Loucy (cell line): ENCODE measurements around the gene ADM5.

ENCODE experiments used
- H2AFZ ChIP-seq: fragments of 200-600 bp; sonication (generic); 2 replicates; pipeline ENCODE4 v1.6.0; 2016; ENCODE audit warnings: antibody characterized with exemption, mild to moderate bottlenecking, low read length, moderate library complexity
- H3F3A ChIP-seq: fragments of 200-600 bp; 2 replicates; pipeline ENCODE4 v1.6.0; 2016; ENCODE audit warnings: antibody characterized with exemption, low read depth, mild to moderate bottlenecking
- H3K27me3 ChIP-seq: fragments of 200-600 bp; sonication (generic); 2 replicates; pipeline ENCODE4 v1.6.1; 2014; ENCODE audit warnings: low read length, mild to moderate bottlenecking; ENCODE audit not compliant: insufficient read depth, poor library complexity, severe bottlenecking
- H3K36me3 ChIP-seq: fragments of 200-600 bp; sonication (generic); 2 replicates; pipeline ENCODE4 v1.6.1; 2016; ENCODE audit warnings: low read length; ENCODE audit not compliant: insufficient read depth
- H3K4me1 ChIP-seq: fragments of 200-600 bp; sonication (generic); 2 replicates; pipeline ENCODE4 v1.5.1; 2014; ENCODE audit warnings: low read length, mild to moderate bottlenecking; ENCODE audit not compliant: insufficient read depth, poor library complexity, severe bottlenecking
- H3K4me2 ChIP-seq: fragments of 200-600 bp; sonication (generic); 2 replicates; pipeline ENCODE4 v1.6.0; 2014; ENCODE audit warnings: antibody characterized with exemption, low read length, low read depth, mild to moderate bottlenecking; ENCODE audit not compliant: poor library complexity, severe bottlenecking
- H3K4me3 ChIP-seq: fragments of 200-600 bp; sonication (generic); 2 replicates; pipeline ENCODE4 v1.5.1; 2014; ENCODE audit warnings: low read length, mild to moderate bottlenecking, mixed read lengths; ENCODE audit not compliant: poor library complexity, severe bottlenecking
- H3K79me2 ChIP-seq: fragments of 200-600 bp; sonication (generic); 2 replicates; pipeline ENCODE4 v1.6.1; 2014; ENCODE audit warnings: low read length; ENCODE audit not compliant: insufficient read depth
- H3K9ac ChIP-seq: fragments of 200-600 bp; sonication (generic); 2 replicates; pipeline ENCODE4 v1.6.0; 2014; ENCODE audit warnings: mild to moderate bottlenecking, low read depth, low read length, moderate library complexity; ENCODE audit not compliant: poor library complexity, severe bottlenecking
- H3K9me2 ChIP-seq: fragments of 200-600 bp; sonication (generic); replicated peaks from 2 replicates; pipeline ENCODE4 v1.6.1; 2016; ENCODE audit warnings: low read depth, low read length, mixed read lengths
- H3K9me3 ChIP-seq: fragments of 200-600 bp; sonication (generic); 2 replicates; pipeline ENCODE4 v1.6.1; 2014; ENCODE audit warnings: mild to moderate bottlenecking, antibody characterized with exemption, low read length, low read depth; ENCODE audit not compliant: insufficient read depth
- H4K20me1 ChIP-seq: fragments of 200-600 bp; sonication (generic); 2 replicates; pipeline ENCODE4 v1.6.0; 2014; ENCODE audit warnings: antibody characterized with exemption, low read length, mild to moderate bottlenecking; ENCODE audit not compliant: insufficient read depth, poor library complexity, severe bottlenecking
- EZH2phosphoT487 ChIP-seq: fragments of 200-600 bp; IDR thresholded peaks from 2 replicates; pipeline ENCODE4 v1.6.1; 2018; ENCODE audit warnings: antibody characterized with exemption, mild to moderate bottlenecking, moderate library complexity, borderline replicate concordance
- TF ChIP-seq, protein P1 (sequence below): fragments of 200-600 bp; sonication (generic); conservative IDR thresholded peaks from 2 replicates; pipeline ENCODE4 v1.5.1; 2014; ENCODE audit warnings: mild to moderate bottlenecking, antibody characterized with exemption, low read length

ADM5 gene

DNA sequence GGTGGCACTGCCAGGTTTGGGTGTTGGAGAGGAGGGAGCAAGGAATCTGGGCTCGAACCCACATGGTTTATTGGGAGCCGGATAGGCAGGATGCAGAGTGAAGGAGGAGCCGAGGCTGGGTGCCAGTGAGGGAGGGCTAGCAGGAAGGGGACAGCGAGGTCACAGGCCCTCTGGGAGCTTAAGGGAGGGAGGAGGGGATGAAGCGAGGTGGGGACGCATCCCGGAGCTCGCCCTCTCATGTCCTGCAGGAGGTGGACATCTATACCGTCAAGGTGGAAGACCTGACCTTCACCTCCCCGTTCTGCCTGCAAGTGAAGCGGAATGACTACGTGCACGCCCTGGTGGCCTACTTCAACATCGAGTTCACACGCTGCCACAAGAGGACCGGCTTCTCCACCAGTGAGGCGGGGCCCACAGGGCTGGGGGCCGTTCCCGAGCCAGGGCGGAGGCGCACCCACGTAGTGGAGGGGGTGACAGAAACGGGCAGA lies 3.5 kb upstream of the ADM5 start:
- peaks cover 71% of the 10 kb centered on the region; the same call in 1 of the 2 replicates for H3K36me3 ChIP-seq
- peaks cover 4% of the 10 kb centered on the region for H3K4me1 ChIP-seq
- no peak overlapping the region for H2AFZ ChIP-seq
- H3K4me2 ChIP-seq = no peak overlapping the region
- no peak for TF ChIP-seq EZH2phosphoT487
- TF ChIP-seq, protein P1, sequence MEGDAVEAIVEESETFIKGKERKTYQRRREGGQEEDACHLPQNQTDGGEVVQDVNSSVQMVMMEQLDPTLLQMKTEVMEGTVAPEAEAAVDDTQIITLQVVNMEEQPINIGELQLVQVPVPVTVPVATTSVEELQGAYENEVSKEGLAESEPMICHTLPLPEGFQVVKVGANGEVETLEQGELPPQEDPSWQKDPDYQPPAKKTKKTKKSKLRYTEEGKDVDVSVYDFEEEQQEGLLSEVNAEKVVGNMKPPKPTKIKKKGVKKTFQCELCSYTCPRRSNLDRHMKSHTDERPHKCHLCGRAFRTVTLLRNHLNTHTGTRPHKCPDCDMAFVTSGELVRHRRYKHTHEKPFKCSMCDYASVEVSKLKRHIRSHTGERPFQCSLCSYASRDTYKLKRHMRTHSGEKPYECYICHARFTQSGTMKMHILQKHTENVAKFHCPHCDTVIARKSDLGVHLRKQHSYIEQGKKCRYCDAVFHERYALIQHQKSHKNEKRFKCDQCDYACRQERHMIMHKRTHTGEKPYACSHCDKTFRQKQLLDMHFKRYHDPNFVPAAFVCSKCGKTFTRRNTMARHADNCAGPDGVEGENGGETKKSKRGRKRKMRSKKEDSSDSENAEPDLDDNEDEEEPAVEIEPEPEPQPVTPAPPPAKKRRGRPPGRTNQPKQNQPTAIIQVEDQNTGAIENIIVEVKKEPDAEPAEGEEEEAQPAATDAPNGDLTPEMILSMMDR = no peak
- H3K9me2 ChIP-seq = no peaks in the 10 kb centered on the region
- H3F3A ChIP-seq = no peaks in the 10 kb centered on the region
- peaks cover 13% of the 10 kb centered on the region for H3K79me2 ChIP-seq
- H4K20me1 ChIP-seq = peaks cover 22% of the 10 kb centered on the region
- H3K27me3 ChIP-seq = no peaks in the 10 kb centered on the region
- no peak overlapping the region for H3K9ac ChIP-seq
- H3K9me3 ChIP-seq = no peaks in the 10 kb centered on the region
- H3K4me3 ChIP-seq = no peak overlapping the region

DNA sequence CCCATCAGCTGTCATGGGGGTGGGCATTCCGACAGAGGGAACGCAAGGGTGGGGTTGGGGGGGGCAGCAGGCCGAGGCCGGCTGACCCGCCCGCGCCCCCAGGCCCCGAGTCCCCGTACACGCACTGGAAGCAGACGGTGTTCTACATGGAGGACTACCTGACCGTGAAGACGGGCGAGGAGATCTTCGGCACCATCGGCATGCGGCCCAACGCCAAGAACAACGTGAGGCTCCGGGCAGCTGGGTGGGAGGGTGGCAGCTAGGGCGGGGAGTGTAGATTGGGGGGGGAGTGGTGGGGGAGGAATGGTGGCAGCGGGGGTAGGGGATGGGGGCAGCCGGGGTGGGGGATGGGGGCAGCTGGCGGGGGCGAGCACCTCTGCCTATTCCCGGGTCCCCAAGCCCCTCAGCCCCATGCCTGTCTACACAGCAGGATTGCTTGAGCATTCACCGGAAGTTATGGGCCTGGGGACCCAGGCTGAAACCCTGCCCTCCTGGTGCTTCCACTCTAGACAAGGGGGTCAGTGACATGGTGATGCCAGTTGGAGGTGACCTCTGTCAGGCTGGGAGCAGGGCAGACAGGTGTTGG lies 2.8 kb upstream of the ADM5 start:
- TF ChIP-seq EZH2phosphoT487 = no peak
- TF ChIP-seq, protein P1 = no peak
- no peaks in the 10 kb centered on the region for H3K9me2 ChIP-seq
- H3K9me3 ChIP-seq = no peaks in the 10 kb centered on the region
- H3K4me3 ChIP-seq = no peak overlapping the region
- H4K20me1 ChIP-seq = peaks cover 18% of the 10 kb centered on the region
- peaks cover 9% of the 10 kb centered on the region; the same call in 1 of the 2 replicates for H3K79me2 ChIP-seq
- no peaks in the 10 kb centered on the region for H3K27me3 ChIP-seq
- no peak overlapping the region for H2AFZ ChIP-seq
- no peaks in the 10 kb centered on the region for H3K4me1 ChIP-seq
- H3F3A ChIP-seq = no peaks in the 10 kb centered on the region
- H3K36me3 ChIP-seq = peaks cover 67% of the 10 kb centered on the region; the same call in 1 of the 2 replicates
- H3K9ac ChIP-seq = no peak overlapping the region
- H3K4me2 ChIP-seq = no peak overlapping the region

DNA sequence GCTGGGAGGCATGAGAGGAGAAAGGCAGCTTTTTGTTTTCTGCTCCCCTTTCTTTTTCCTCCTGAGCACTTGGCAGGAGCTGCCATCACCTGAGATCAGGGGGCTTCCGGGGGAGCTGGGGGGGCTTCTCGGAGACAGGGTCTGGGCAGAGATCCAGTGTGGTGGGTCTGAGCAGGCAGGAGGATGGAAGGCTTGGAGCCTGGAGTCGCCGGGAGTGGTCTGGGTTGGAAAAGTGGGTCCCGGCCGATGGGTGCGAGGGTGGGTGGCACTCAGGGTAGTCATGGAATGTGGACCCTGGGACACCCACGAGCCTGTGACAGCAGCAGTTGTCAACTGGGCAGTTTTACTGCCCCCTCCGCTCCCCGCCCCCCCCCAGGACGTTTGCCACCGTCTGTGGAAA lies 2.2 kb upstream of the ADM5 start:
- H3K9me3 ChIP-seq = no peaks in the 10 kb centered on the region
- no peak overlapping the region for H2AFZ ChIP-seq
- no peak overlapping the region for H3K9ac ChIP-seq
- H3K4me3 ChIP-seq = no peak overlapping the region
- TF ChIP-seq EZH2phosphoT487 = no peak
- TF ChIP-seq, protein P1 = no peak
- H3F3A ChIP-seq = no peaks in the 10 kb centered on the region
- peaks cover 3% of the 10 kb centered on the region; the same call in 1 of the 2 replicates for H3K79me2 ChIP-seq
- peaks cover 13% of the 10 kb centered on the region for H4K20me1 ChIP-seq
- peaks cover 62% of the 10 kb centered on the region; the same call in 1 of the 2 replicates for H3K36me3 ChIP-seq
- no peak overlapping the region for H3K4me2 ChIP-seq
- no peaks in the 10 kb centered on the region for H3K9me2 ChIP-seq
- no peaks in the 10 kb centered on the region for H3K4me1 ChIP-seq
- no peaks in the 10 kb centered on the region for H3K27me3 ChIP-seq
